A549 (cell line): Measurements from ENCODE around the gene JPH2. TPM values are rescaled to one million over a fixed set of nuclear protein-coding genes. Genes with fewer than 3 reads are reported as not detected.

Experiments used
- ATAC-seq, 2 experiments: fragments of 200-7000 bp in 1 of 2; fragments of >200 bp in 1 of 2; cut with Nextera tagmentation in 1 of 2; cut with Tn5 transposase in 1 of 2; 3 replicates each; pipeline versions ENCODE4 v1.8.0 to v1.9.1; 2018 to 2020; ENCODE audit warnings: mild to moderate bottlenecking in 1 of 2, moderate library complexity in 1 of 2
- CTCF ChIA-PET: fragments of 300-600 bp; sonication (Branson Sonifier 250); formaldehyde crosslinking; extraction: SDS; loops from one replicate; lab custom pipeline; 2021; ENCODE audit warnings: antibody characterized with exemption, inconsistent platforms; lab: Yijun Ruan, JAX
- POLR2A ChIA-PET: fragments of 350-600 bp; formaldehyde crosslinking; extraction: SDS; loops from one replicate; lab custom pipeline; 2021; ENCODE audit warnings: antibody characterized with exemption, inconsistent platforms; lab: Yijun Ruan, JAX
- DNase-seq, 2 experiments: peaks; one replicate each; pipeline versions ENCODE4 v3.0.0 to v3.0.0-alpha.2; 2011 to 2016; ENCODE audit warnings: low read depth in 1 of 2, low spot score in 1 of 2
- FAIRE-seq: peaks from 2 replicates; lab custom pipeline; 2011; peaks lifted over from hg19 to GRCh38; lab: Jason Lieb, UNC
- H3K27ac ChIP-seq, 2 experiments: fragments of >200 bp; sonication (Bioruptor Twin); formaldehyde crosslinking; 3 replicates each; pipeline ENCODE4 v1.5.1; 2016 to 2017
- H3K4me1 ChIP-seq: fragments of >200 bp; sonication (Bioruptor Twin); formaldehyde crosslinking; 3 replicates; pipeline ENCODE4 v1.6.1; 2016
- H3K4me2 ChIP-seq: fragments of >200 bp; sonication (Bioruptor Twin); formaldehyde crosslinking; 3 replicates; pipeline ENCODE4 v1.6.1; 2016
- H3K4me3 ChIP-seq: fragments of >200 bp; sonication (Bioruptor Twin); formaldehyde crosslinking; 3 replicates; pipeline ENCODE4 v1.5.1; 2016
- H3K9me3 ChIP-seq: fragments of >200 bp; sonication (Bioruptor Twin); formaldehyde crosslinking; 3 replicates; pipeline ENCODE4 v1.6.1; 2016
- ATOH8 ChIP-seq: fragments of 250-450 bp; sonication (Bioruptor Pico); IDR thresholded peaks from 2 replicates; pipeline ENCODE4 v1.5.0; 2020; ENCODE audit warnings: low read depth, mild to moderate bottlenecking, moderate library complexity
- CBX8 ChIP-seq: fragments of 200-600 bp; sonication (generic); IDR thresholded peaks from 2 replicates; pipeline ENCODE4 v1.6.1; 2016
- CEBPB ChIP-seq, 2 experiments: fragments of >200 bp in 1 of 2; sonication (Bioruptor Twin) in 1 of 2; formaldehyde crosslinking in 1 of 2; IDR thresholded peaks; 2 replicates each; pipeline ENCODE4 v1.6.1; 2012 to 2016
- CHD4 ChIP-seq: fragments of 200-600 bp; sonication (generic); IDR thresholded peaks from 2 replicates; pipeline ENCODE4 v1.6.1; 2016; ENCODE audit warnings: antibody characterized with exemption, mild to moderate bottlenecking, borderline replicate concordance
- CTCF ChIP-seq: fragments of >200 bp; sonication (Bioruptor Twin); formaldehyde crosslinking; IDR thresholded peaks from 3 replicates; pipeline ENCODE4 v1.5.1; 2016
- E2F6 ChIP-seq: IDR thresholded peaks from 2 replicates; pipeline ENCODE4 v1.6.1; 2012; ENCODE audit warnings: low read depth, borderline replicate concordance
- ELK1 ChIP-seq: fragments of 150-350 bp; IDR thresholded peaks from 2 replicates; pipeline ENCODE4 v1.6.1; 2014; ENCODE audit warnings: low read depth, mild to moderate bottlenecking, low read length
- FOSB ChIP-seq: fragments of 250-450 bp; sonication (Bioruptor Pico); IDR thresholded peaks from 2 replicates; pipeline ENCODE4 v1.5.0; 2020; ENCODE audit warnings: mild to moderate bottlenecking, moderate library complexity
- FOXS1 ChIP-seq: fragments of 250-450 bp; sonication (Bioruptor Pico); IDR thresholded peaks from 2 replicates; pipeline ENCODE4 v1.5.0; 2020; ENCODE audit warnings: mild to moderate bottlenecking, moderate library complexity
- HES2 ChIP-seq: fragments of >200 bp; sonication (Bioruptor Twin); formaldehyde crosslinking; IDR thresholded peaks from 2 replicates; pipeline ENCODE4 v1.6.1; 2016
- HMGXB4 ChIP-seq: fragments of 250-450 bp; sonication (Bioruptor Pico); IDR thresholded peaks from 2 replicates; pipeline ENCODE4 v1.5.0; 2021; ENCODE audit warnings: mild to moderate bottlenecking, moderate library complexity, borderline replicate concordance
- HOXA7 ChIP-seq: fragments of 250-450 bp; sonication (Bioruptor Pico); IDR thresholded peaks from 2 replicates; pipeline ENCODE4 v1.5.0; 2020; ENCODE audit warnings: mild to moderate bottlenecking, moderate library complexity
- HOXB13 ChIP-seq: fragments of 250-450 bp; sonication (Bioruptor Pico); IDR thresholded peaks from 2 replicates; pipeline ENCODE4 v1.5.0; 2020; ENCODE audit warnings: low read depth, mild to moderate bottlenecking, moderate library complexity
- KDM5A ChIP-seq: fragments of 200-600 bp; sonication (generic); IDR thresholded peaks from 2 replicates; pipeline ENCODE4 v1.6.1; 2016; ENCODE audit warnings: antibody characterized with exemption, mild to moderate bottlenecking
- MAX ChIP-seq: IDR thresholded peaks from 2 replicates; pipeline ENCODE4 v1.6.1; 2012
- MAZ ChIP-seq: fragments of 150-350 bp; IDR thresholded peaks from 2 replicates; pipeline ENCODE4 v1.6.1; 2014; ENCODE audit warnings: antibody characterized with exemption, low read depth, low read length, borderline replicate concordance
- NR3C1 ChIP-seq: fragments of >200 bp; sonication (Bioruptor Twin); formaldehyde crosslinking; IDR thresholded peaks from 3 replicates; pipeline ENCODE4 v1.6.1; 2017
- PBX3 ChIP-seq: IDR thresholded peaks from 2 replicates; pipeline ENCODE4 v1.6.1; 2012
- PHF8 ChIP-seq: fragments of 200-600 bp; sonication (generic); IDR thresholded peaks from 2 replicates; pipeline ENCODE4 v1.6.1; 2016; ENCODE audit warnings: low read depth, mild to moderate bottlenecking, antibody characterized with exemption, moderate library complexity, borderline replicate concordance
- POLR2A ChIP-seq: IDR thresholded peaks from 2 replicates; pipeline ENCODE4 v1.6.1; 2012; ENCODE audit warnings: mild to moderate bottlenecking, low read length
- TP53 ChIP-seq: fragments of 250-450 bp; sonication (Bioruptor Pico); IDR thresholded peaks from 2 replicates; pipeline ENCODE4 v1.5.0; 2021; ENCODE audit warnings: mild to moderate bottlenecking, moderate library complexity
- USF2 ChIP-seq: fragments of 450-650 bp; IDR thresholded peaks from 2 replicates; pipeline ENCODE4 v1.6.1; 2014; ENCODE audit warnings: antibody characterized with exemption
- WGBS: methylation state at CpG from one replicate; pipeline ENCODE4 v1.1.6; 2017; ENCODE audit errors: missing lambda C conversion rate; 5-methylcytosine and 5-hydroxymethylcytosine counted together
- polyA plus RNA-seq, 4 experiments: library from polyadenylated mRNA; depleted of rRNA in 3 of 4; stranded (reverse); fragments of >200 nt; fragmentation: RNase III in 1 of 4; extraction: RNeasy Plus Mini Kit Qiagen cat#74134 plus additional on column Dnase treatment in 1 of 4; gene quantifications; 2 replicates in 3 of 4; 3 replicates in 1 of 4; pipeline ENCODE4 v1.2.3, GENCODE V29; 2011 to 2017

The JPH2 gene
- polyA plus RNA-seq, 2 of the 4 experiments (the other 2 are of a cell fraction), result 0.83 to 3.3 TPM

GRCh38 chr20:44126445-44126844 lies 60.5 kb downstream of the JPH2 start:
- no peak overlapping the region for H3K4me2 ChIP-seq
- no peaks in the 10 kb centered on the region for H3K9me3 ChIP-seq
- no peak for TF ChIP-seq CTCF
- no peak for TF ChIP-seq FOSB (CRISPR knock-in tag)
- no peak for TF ChIP-seq HMGXB4 (CRISPR knock-in tag)
- ATAC-seq (no peak), FAIRE-seq (no peak), DNase-seq (no peak)
- ChIA-PET CTCF (interaction anchor here (3.0 kb wide), 1 partner anchor 9 kb away, joined by 14 read pairs; no protein-coding TSS in a partner anchor), POLR2A (no interaction called here)
- H3K27ac ChIP-seq, result no peak overlapping the region
- no peak overlapping the region for H3K4me3 ChIP-seq
- H3K4me1 ChIP-seq, result no peaks in the 10 kb centered on the region
- WGBS, result 85% methylated on average over 3 of the region's 3 CpGs

- no peak for TF ChIP-seq CHD4
- no peak for TF ChIP-seq PHF8
- no peaks in the 10 kb centered on the region for H3K9me3 ChIP-seq
- no peaks in the 10 kb centered on the region for H3K4me1 ChIP-seq
- 74% methylated on average over 12 of the region's 12 CpGs for WGBS
- no peak overlapping the region for H3K27ac ChIP-seq
- POLR2A ChIA-PET, result no interaction called here
- CTCF ChIA-PET, result interaction anchor here (0.6 to 3.0 kb wide), 3 partner anchors 9 to 41 kb away, joined by 3 to 14 read pairs (median 3); no protein-coding TSS in a partner anchor
- DNase-seq (no peak), ATAC-seq (no peak), FAIRE-seq (no peak)
- H3K4me3 ChIP-seq, result no peak overlapping the region
- H3K4me2 ChIP-seq, result no peak overlapping the region
These were observed 61.5 kb downstream of the JPH2 start for GRCh38 chr20:44125332-44126127.

- no peak for FAIRE-seq
- 77% methylated on average over 8 of the region's 8 CpGs for WGBS
- ChIA-PET CTCF (interaction anchor here (1.1 to 13.2 kb wide), 3 partner anchors 7 to 66 kb away, joined by 4 to 460 read pairs (median 14); partner anchors contain the start of gene JPH2), POLR2A (no interaction called here)
- Histone ChIP-seq H3K9me3 (no peaks in the 10 kb centered on the region), H3K4me2 (no peak overlapping the region), H3K4me1 (no peaks in the 10 kb centered on the region), H3K4me3 (no peak overlapping the region), H3K27ac (no peak overlapping the region)
- no peak for DNase-seq
- no peak for ATAC-seq
- TF ChIP-seq MAX (no peak), KDM5A (no peak), HOXB13 (no peak), HES2 (no peak), FOSB (CRISPR knock-in tag) (no peak), USF2 (no peak), POLR2A (no peak), HOXA7 (CRISPR knock-in tag) (no peak), E2F6 (no peak), PBX3 (no peak), ATOH8 (no peak), CBX8 (no peak), NR3C1 (no peak), TP53 (CRISPR knock-in tag) (no peak), ELK1 (no peak), MAZ (no peak), FOXS1 (no peak), CEBPB (IDR thresholded peaks at IDR 0.05) (no peak)
These were observed 63.0 kb downstream of the JPH2 start for GRCh38 chr20:44123874-44124535.
